GM12878 (cell line): ENCODE data around the gene SCLY. TPM values are rescaled to one million over a fixed set of nuclear protein-coding genes. Genes with fewer than 3 reads are reported as not detected.

Source experiments
- ATAC-seq: fragments of 200-7000 bp; cut with Tn5 transposase; 3 replicates; pipeline ENCODE4 v1.9.1; 2020; ENCODE audit warnings: mild to moderate bottlenecking, moderate library complexity
- BruUV-seq: library from RNA; stranded (reverse); fragments of 400-500 nt; replicated peaks from 2 replicates; lab custom pipeline; 2021; lab: Mats Ljungman, UMichigan
- CTCF ChIA-PET: fragments of 300-600 bp; sonication (Branson Sonifier 250); formaldehyde crosslinking; extraction: SDS; loops from one replicate; lab custom pipeline; 2021; ENCODE audit warnings: inconsistent platforms; lab: Yijun Ruan, JAX
- POLR2A ChIA-PET: fragments of 350-600 bp; formaldehyde crosslinking; extraction: SDS; loops from one replicate; lab custom pipeline; 2021; ENCODE audit warnings: inconsistent platforms; lab: Charles Lee
- RAD21 ChIA-PET: fragments of 300-600 bp; sonication (Branson Sonifier 250); formaldehyde crosslinking; loops from one replicate; lab custom pipeline; 2023; ENCODE audit warnings: antibody characterized with exemption; ENCODE audit not compliant: unreplicated experiment; lab: Charles Lee
- SMC1A ChIA-PET: fragments of 300-600 bp; sonication (Branson Sonifier 250); formaldehyde crosslinking; loops from one replicate; lab custom pipeline; 2023; ENCODE audit not compliant: unreplicated experiment, uncharacterized antibody; lab: Charles Lee
- DNase-seq: peaks from one replicate; pipeline ENCODE4 v3.0.0-alpha.2; 2011; ENCODE audit warnings: low read depth, low spot score
- FAIRE-seq: peaks from 3 replicates; lab custom pipeline; 2011; peaks lifted over from hg19 to GRCh38; lab: Jason Lieb, UNC
- H2AFZ ChIP-seq: 2 replicates; pipeline ENCODE4 v1.6.0; 2011; ENCODE audit warnings: low read depth, low read length, control low read depth; ENCODE audit not compliant: control insufficient read depth
- H3K27ac ChIP-seq: 2 replicates; pipeline ENCODE4 v1.5.1; 2011; ENCODE audit warnings: control low read depth; ENCODE audit not compliant: control insufficient read depth, insufficient read depth
- H3K27me3 ChIP-seq, 2 experiments: replicated peaks in 1 of 2; 2 replicates each; pipeline versions ENCODE4 v1.6.0 to v1.6.1; 2011; ENCODE audit warnings: low read length in 1 of 2; ENCODE audit not compliant: control insufficient read depth in 2 of 2, insufficient read depth in 2 of 2
- H3K36me3 ChIP-seq, 2 experiments: 2 replicates each; pipeline ENCODE4 v1.5.1; 2011; ENCODE audit warnings: low read length in 1 of 2; ENCODE audit not compliant: control insufficient read depth in 2 of 2, insufficient read depth in 2 of 2
- H3K4me1 ChIP-seq: 2 replicates; pipeline ENCODE4 v1.6.1; 2011; ENCODE audit warnings: mild to moderate bottlenecking, low read length, moderate library complexity, mixed read lengths; ENCODE audit not compliant: control insufficient read depth, insufficient read depth
- H3K4me2 ChIP-seq: 2 replicates; pipeline ENCODE4 v1.6.0; 2011; ENCODE audit warnings: control low read depth; ENCODE audit not compliant: control insufficient read depth, insufficient read depth
- H3K4me3 ChIP-seq: fragments of 200-600 bp; sonication (generic); 2 replicates; pipeline ENCODE4 v1.5.1; 2016
- H3K79me2 ChIP-seq: 2 replicates; pipeline ENCODE4 v1.6.0; 2011; ENCODE audit warnings: low read length; ENCODE audit not compliant: control insufficient read depth, insufficient read depth
- H3K9ac ChIP-seq: 2 replicates; pipeline ENCODE4 v1.8.0; 2011; ENCODE audit warnings: low read length, control low read depth, mixed read lengths; ENCODE audit not compliant: control insufficient read depth, insufficient read depth
- H3K9me3 ChIP-seq: replicated peaks from 3 replicates; pipeline ENCODE4 v1.5.1; 2011; ENCODE audit warnings: mild to moderate bottlenecking, low read length; ENCODE audit not compliant: control insufficient read depth, insufficient read depth
- H4K20me1 ChIP-seq: 2 replicates; pipeline ENCODE4 v1.6.0; 2011; ENCODE audit not compliant: control insufficient read depth, insufficient read depth
- CBFB ChIP-seq: IDR thresholded peaks from 2 replicates; pipeline ENCODE4 v1.6.1; 2016; ENCODE audit warnings: antibody characterized with exemption, low read depth
- ETV6 ChIP-seq, 2 experiments: fragments of 450-650 bp in 1 of 2; IDR thresholded peaks in 1 of 2; conservative IDR thresholded peaks in 1 of 2; 2 replicates each; pipeline ENCODE4 v1.6.1; 2014; ENCODE audit warnings: antibody characterized with exemption in 1 of 2, borderline replicate concordance in 1 of 2, low read depth in 1 of 2, mild to moderate bottlenecking in 1 of 2, moderate library complexity in 1 of 2
- HDGF ChIP-seq: fragments of 450-650 bp; IDR thresholded peaks from 2 replicates; pipeline ENCODE4 v1.6.1; 2016; ENCODE audit warnings: antibody characterized with exemption
- KDM1A ChIP-seq: fragments of 200-600 bp; sonication (generic); IDR thresholded peaks from 2 replicates; pipeline ENCODE4 v1.6.1; 2016; ENCODE audit warnings: borderline replicate concordance
- MTA3 ChIP-seq: IDR thresholded peaks from 2 replicates; pipeline ENCODE4 v1.6.1; 2012; ENCODE audit warnings: low read length, inconsistent platforms, borderline replicate concordance
- PAX8 ChIP-seq: fragments of 450-650 bp; IDR thresholded peaks from 2 replicates; pipeline ENCODE4 v1.6.1; 2017; ENCODE audit warnings: mild to moderate bottlenecking, moderate library complexity
- SIN3A ChIP-seq: IDR thresholded peaks from 2 replicates; pipeline ENCODE4 v1.6.1; 2012; ENCODE audit warnings: low read depth, low read length, improper control_type of control experiment
- TAF1 ChIP-seq: IDR thresholded peaks from 2 replicates; pipeline ENCODE4 v1.6.1; 2011; ENCODE audit warnings: mild to moderate bottlenecking, low read depth, low read length, borderline replicate concordance
- WGBS: methylation state at CpG from one replicate; pipeline ENCODE4 v1.1.6; 2016; ENCODE audit warnings: low lambda C conversion rate; ENCODE audit not compliant: insufficient replicate concordance, insufficient coverage; ENCODE audit errors: missing lambda C conversion rate; 5-methylcytosine and 5-hydroxymethylcytosine counted together
- in situ Hi-C: fragments of 300-500 bp; cut with MboI; formaldehyde crosslinking; loops from 9 replicates; pipeline ENCODE4 v1.14.3; 2018; ENCODE audit warnings: mixed read lengths
- intact Hi-C: fragments of 100-400 bp; cut with micrococcal nuclease; formaldehyde crosslinking; loops from one replicate; pipeline ENCODE4 v1.14.2; 2022; ENCODE audit not compliant: unreplicated experiment
- polyA plus RNA-seq, 11 experiments: library from polyadenylated mRNA; depleted of rRNA in 4 of 11; unstranded in 6 of 11; stranded (reverse) in 5 of 11; fragments of >200 nt; fragmentation: Nextera tagmentation in 4 of 11; fragmentation: Illumina TruSeq in 1 of 11; extraction: Ambion mirVana in 4 of 11; extraction: Trizol in 1 of 11; gene quantifications; 1 replicate in 1 of 11; 2 replicates in 10 of 11; pipeline versions ENCODE4 v1.2.1 to v1.2.3, GENCODE V29; 2011 to 2016; ENCODE audit warnings: inconsistent platforms in 2 of 11, missing spikeins in 2 of 11, low read depth in 1 of 11
- total RNA-seq, 4 experiments: library from RNA; depleted of rRNA in 3 of 4; stranded (reverse); fragments of >200 nt in 3 of 4; fragmentation: Illumina TruSeq in 1 of 4; extraction: Trizol in 1 of 4; gene quantifications; 2 replicates each; pipeline versions ENCODE4 v1.2.1 to v1.2.3, GENCODE V29; 2013 to 2021
- TF ChIP-seq, protein P1 (sequence below): fragments of 450-650 bp; formaldehyde crosslinking; IDR thresholded peaks from 2 replicates; pipeline ENCODE4 v1.4.0; 2022; ENCODE audit warnings: mild to moderate bottlenecking, moderate library complexity
- TF ChIP-seq, protein P2 (sequence below): fragments of 450-650 bp; IDR thresholded peaks from 2 replicates; pipeline ENCODE4 v1.6.1; 2017; ENCODE audit warnings: mild to moderate bottlenecking, moderate library complexity

Gene SCLY
- total and polyA plus RNA-seq, 10 of the 15 experiments (the other 5 are each of a cell fraction or from before 2014, with no cell fraction given) = 3.3 to 49.1 (median 32.3) TPM

DNA sequence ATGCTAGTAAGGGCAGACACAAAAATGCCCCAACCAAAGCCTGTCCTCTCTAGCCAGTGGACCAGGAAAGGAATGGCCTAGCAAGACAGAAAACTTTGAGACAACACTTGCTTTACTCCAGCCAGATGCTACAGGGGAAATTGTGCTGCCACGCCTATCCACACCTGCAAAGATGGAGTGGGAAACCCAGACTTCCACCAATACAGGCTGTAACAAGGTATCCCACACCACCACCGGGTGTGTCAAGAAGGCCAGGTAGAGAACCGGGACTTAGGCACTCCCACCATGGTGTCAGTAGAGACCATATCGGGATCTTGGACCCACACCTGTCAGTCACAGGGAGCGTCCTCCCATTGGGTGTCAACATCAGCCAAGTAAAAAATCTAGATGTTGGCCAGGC, 23.1 kb downstream of the SCLY start:
- Histone ChIP-seq H3K27me3 (no peaks in the 10 kb centered on the region), H4K20me1 (no peaks in the 10 kb centered on the region), H3K79me2 (no peaks in the 10 kb centered on the region), H3K27ac (no peak overlapping the region), H3K4me3 (no peak overlapping the region), H3K9me3 (no peaks in the 10 kb centered on the region), H2AFZ (no peak overlapping the region)
- ChIA-PET CTCF (no interaction called here), POLR2A (no interaction called here), SMC1A (no interaction called here)
- no TSS peak for BruUV-seq
- intact Hi-C loops = no loop called here
- TF ChIP-seq, protein P1, sequence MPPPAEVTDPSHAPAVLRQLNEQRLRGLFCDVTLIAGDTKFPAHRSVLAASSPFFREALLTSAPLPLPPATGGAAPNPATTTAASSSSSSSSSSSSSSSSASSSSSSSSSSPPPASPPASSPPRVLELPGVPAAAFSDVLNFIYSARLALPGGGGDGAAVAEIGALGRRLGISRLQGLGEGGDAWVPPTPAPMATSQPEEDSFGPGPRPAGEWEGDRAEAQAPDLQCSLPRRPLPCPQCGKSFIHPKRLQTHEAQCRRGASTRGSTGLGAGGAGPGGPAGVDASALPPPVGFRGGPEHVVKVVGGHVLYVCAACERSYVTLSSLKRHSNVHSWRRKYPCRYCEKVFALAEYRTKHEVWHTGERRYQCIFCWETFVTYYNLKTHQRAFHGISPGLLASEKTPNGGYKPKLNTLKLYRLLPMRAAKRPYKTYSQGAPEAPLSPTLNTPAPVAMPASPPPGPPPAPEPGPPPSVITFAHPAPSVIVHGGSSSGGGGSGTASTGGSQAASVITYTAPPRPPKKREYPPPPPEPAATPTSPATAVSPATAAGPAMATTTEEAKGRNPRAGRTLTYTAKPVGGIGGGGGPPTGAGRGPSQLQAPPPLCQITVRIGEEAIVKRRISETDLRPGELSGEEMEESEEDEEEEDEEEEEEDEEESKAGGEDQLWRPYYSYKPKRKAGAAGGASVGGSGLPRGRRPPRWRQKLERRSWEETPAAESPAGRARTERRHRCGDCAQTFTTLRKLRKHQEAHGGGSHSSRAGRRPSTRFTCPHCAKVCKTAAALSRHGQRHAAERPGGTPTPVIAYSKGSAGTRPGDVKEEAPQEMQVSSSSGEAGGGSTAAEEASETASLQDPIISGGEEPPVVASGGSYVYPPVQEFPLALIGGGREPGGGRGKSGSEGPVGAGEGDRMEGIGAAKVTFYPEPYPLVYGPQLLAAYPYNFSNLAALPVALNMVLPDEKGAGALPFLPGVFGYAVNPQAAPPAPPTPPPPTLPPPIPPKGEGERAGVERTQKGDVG (CRISPR knock-in tag) = no peak
- TF ChIP-seq, protein P2, sequence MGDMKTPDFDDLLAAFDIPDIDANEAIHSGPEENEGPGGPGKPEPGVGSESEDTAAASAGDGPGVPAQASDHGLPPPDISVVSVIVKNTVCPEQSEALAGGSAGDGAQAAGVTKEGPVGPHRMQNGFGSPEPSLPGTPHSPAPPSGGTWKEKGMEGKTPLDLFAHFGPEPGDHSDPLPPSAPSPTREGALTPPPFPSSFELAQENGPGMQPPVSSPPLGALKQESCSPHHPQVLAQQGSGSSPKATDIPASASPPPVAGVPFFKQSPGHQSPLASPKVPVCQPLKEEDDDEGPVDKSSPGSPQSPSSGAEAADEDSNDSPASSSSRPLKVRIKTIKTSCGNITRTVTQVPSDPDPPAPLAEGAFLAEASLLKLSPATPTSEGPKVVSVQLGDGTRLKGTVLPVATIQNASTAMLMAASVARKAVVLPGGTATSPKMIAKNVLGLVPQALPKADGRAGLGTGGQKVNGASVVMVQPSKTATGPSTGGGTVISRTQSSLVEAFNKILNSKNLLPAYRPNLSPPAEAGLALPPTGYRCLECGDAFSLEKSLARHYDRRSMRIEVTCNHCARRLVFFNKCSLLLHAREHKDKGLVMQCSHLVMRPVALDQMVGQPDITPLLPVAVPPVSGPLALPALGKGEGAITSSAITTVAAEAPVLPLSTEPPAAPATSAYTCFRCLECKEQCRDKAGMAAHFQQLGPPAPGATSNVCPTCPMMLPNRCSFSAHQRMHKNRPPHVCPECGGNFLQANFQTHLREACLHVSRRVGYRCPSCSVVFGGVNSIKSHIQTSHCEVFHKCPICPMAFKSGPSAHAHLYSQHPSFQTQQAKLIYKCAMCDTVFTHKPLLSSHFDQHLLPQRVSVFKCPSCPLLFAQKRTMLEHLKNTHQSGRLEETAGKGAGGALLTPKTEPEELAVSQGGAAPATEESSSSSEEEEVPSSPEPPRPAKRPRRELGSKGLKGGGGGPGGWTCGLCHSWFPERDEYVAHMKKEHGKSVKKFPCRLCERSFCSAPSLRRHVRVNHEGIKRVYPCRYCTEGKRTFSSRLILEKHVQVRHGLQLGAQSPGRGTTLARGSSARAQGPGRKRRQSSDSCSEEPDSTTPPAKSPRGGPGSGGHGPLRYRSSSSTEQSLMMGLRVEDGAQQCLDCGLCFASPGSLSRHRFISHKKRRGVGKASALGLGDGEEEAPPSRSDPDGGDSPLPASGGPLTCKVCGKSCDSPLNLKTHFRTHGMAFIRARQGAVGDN = no peak
- TF ChIP-seq TAF1 (no peak), MTA3 (no peak), CBFB (no peak), SIN3A (no peak), ETV6 (conservative IDR thresholded peaks at IDR 0.05 in 1 of 2, IDR thresholded peaks at IDR 0.05 in 1 of 2; ENCODE audit: borderline replicate concordance in 1 of 2, low read depth in 1 of 2) (no peak), HDGF (no peak), KDM1A (no peak), PAX8 (no peak)
- TF ChIP-seq, all 136 proteins: peak for 0
- DNase-seq = no peak
- RAD21 ChIA-PET = no interaction called here
- no peak for FAIRE-seq
- no peak for ATAC-seq
- Histone ChIP-seq H3K9ac (no peak overlapping the region), H3K36me3 (peaks cover 18 to 25% of the 10 kb centered on the region in 2 experiments), H3K4me1 (no peaks in the 10 kb centered on the region), H3K4me2 (no peak overlapping the region)
- WGBS = 80% methylated on average over 5 of the region's 5 CpGs
- in situ Hi-C loops = no loop called here
